Stimulated activated CD4-positive, alpha-beta T cell treated with anti-CD3 and anti-CD28 coated beads, Interleukin-1b, Interleukin-23, amount 100 ng/mL, for 48 hours (primary cell): ENCODE measurements around the gene C2orf42.
"Not testable (repeated sequence)": the region's sequence is repeated elsewhere in the genome, so short reads cannot be mapped to it uniquely, and the experiment has no call there.

Source experiments
- DNase-seq: peaks from one replicate; pipeline ENCODE4 v3.0.0-alpha.2; 2020

C2orf42 gene

GRCh38 chr2:70131344-70132143 lies 59.3 kb downstream of the C2orf42 start:
- DNase-seq: not testable (repeated sequence)

GRCh38 chr2:70128005-70128404 lies 62.8 kb downstream of the C2orf42 start:
- no peak for DNase-seq

- no peak for DNase-seq
Observed at GRCh38 chr2:70126413-70126812, 64.4 kb downstream of the C2orf42 start.

GRCh38 chr2:70125498-70125898 lies 65.3 kb downstream of the C2orf42 start:
- no peak for DNase-seq

GRCh38 chr2:70124983-70125480 lies 65.8 kb downstream of the C2orf42 start:
- peak; percentile 53 for DNase-seq

DNA sequence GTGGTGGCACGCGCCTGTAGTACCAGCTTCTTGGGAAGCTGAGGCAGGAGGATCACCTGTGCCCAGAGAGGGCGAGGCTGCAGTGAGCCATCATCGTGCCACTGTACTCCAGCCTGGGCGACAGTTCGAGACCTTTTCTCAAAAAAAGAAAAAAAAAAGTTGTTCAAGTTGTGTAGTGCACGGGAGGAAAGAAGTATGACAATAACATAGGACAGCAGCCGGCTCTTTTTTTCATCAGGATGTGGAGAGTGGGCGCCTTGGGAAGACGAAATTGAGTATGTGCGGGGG lies 67.0 kb downstream of the C2orf42 start:
- no peak for DNase-seq

DNA sequence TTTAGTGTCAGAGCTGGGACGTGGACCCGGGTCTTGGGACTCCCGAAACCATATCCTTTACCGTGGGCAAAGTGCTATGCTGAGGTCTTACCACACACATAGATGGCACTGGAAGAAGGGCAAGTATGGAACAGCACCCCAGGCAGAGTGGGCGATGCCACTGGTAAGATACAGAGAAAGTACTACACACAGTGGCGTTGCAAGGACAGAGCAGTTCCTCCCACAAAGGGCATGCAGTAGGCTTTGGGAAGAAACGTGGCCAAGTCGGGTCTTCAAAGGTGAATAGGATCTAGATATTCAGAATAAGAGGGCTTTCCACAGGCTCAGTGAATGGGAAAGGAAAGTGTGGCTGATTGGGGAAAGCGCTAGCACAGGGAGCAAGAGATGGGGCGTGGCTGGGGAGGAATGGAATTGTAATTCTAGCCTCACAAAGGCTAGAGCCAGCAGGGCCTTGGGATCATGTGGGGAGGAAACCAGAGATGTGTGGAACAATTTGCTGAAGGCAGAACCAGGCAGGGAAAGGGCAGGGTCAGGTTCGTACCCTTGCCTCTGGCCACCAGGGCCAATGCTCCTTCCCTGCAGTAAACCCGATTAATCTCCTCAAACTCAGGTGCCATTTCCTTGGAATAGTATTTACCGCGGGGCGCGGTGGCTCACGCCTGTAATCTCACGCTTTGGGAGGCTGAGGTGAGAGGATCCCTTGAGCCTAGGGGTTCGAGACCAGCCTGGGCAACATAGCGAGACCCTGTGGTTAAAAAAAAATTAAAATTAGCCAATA lies 67.6 kb downstream of the C2orf42 start:
- DNase-seq: no peak

DNA sequence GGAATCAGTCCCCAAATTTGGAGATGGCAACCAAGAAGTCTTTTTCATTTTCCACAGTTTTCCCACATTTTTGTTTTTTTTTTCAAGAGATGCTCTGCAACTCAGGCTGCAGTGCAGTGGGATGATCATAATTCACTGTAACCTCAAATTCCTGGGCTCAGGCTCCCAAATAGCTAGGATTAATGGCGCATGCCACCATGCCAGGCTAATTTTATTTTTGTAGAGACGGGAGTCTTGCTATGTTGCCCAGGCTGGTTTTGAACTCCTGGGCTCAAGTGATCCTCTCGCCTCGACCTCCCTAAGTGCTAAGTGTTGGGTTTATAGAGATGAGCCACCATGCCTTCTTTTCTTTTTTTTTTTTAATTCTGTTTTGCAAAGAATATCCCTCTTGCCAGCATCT lies 68.3 kb downstream of the C2orf42 start:
- DNase-seq: no peak

- no peak for DNase-seq
Observed at GRCh38 chr2:70121627-70122372, 69.0 kb downstream of the C2orf42 start.

DNA sequence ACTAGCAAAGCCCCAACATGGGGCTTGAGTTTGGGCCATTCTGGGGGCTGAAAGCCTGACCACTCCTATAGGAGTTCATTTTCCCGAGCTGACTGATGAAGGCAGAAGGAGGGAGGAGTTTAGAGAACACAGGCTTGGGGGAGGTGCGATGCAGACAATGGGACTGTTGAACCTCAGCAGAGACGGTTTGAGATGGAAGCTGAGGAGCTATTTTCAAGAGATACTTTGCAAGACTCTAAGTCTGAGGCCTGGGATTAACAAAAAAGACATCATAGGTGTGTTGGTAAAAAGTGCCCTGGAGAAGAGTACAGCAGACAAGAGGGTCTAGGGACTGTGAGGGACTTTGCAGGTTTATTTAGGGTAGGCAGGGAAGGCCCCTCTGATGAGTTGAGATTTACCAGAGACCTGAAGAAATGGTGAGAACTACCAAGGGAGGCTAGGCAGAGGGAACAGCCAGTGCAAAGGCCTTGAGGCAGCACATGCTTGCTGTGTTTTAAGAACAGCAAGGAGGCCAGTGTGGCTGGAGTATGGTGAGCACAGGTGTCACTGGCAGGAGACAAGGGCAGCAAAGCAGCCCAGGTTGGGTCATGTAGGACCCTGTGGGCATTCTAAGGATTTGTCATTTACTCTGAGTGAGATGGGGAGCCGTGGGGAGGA lies 71.9 kb downstream of the C2orf42 start:
- no peak for DNase-seq

DNA sequence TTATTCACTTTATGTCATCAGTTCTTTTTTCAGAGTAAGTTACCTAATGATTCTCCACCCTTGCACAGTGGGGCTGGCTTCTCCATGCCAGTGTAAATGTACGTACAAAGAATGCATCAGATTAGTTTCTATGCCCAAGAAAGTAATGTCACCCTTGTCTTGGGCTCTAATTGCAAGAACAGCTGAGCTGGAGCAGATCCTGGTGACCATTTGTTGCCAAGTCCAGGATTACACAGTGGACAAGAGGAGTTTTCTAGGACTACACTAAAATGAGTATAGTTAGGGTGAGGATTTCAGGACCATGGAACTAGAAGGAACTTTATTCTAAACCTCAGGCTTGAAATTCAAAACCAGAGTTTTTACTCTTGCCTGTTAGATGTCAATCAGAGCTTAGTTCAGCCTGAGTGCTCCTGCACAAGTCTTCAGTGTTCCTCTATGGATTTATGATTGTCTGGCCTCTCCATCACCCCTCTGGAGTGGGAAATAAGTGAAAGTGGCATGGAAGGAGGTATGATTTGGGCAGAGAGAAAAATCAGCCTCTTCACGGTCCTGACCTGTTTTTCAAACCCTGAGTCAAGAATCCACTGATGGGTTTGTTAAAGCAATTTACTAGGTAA lies 73.8 kb downstream of the C2orf42 start:
- DNase-seq: no peak

DNA sequence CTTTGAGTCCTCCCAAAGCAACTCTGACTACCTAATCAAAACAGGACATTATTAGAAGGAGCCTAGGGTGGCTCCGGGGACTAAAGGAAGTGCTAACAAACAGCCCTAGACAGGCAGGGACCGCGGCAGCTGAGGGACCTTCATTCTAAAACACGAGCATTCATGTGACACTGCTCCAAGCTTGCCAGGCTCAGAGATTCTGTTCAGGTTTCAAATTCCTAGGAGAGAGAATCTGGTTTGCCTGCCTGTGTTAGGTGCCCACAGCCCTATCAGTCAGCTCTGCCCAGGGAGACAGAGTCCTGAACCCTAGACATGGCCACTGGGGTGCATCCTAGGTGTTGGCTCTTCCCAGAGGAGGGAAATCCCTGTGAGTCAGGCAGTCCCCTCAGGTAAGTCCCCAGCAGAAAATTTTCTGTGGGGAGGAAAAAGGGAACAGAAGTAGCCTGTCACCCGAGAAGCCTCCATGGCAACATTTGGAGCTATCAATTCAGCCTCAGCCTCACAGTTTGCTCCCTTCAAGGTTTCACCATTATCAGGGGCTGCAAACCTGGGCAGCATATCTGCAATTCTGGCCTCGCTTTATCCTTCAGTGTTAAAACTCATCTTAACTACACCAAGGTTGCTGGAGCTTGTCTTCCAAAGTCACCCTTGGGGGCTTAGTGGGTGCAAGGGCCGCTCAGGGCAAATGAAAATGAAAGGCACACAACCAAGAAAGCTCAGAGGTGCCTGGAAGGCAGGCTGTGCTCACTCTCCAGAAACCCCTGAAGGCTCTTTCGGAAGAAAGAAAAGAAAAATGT lies 75.0 kb downstream of the C2orf42 start:
- no peak for DNase-seq

DNA sequence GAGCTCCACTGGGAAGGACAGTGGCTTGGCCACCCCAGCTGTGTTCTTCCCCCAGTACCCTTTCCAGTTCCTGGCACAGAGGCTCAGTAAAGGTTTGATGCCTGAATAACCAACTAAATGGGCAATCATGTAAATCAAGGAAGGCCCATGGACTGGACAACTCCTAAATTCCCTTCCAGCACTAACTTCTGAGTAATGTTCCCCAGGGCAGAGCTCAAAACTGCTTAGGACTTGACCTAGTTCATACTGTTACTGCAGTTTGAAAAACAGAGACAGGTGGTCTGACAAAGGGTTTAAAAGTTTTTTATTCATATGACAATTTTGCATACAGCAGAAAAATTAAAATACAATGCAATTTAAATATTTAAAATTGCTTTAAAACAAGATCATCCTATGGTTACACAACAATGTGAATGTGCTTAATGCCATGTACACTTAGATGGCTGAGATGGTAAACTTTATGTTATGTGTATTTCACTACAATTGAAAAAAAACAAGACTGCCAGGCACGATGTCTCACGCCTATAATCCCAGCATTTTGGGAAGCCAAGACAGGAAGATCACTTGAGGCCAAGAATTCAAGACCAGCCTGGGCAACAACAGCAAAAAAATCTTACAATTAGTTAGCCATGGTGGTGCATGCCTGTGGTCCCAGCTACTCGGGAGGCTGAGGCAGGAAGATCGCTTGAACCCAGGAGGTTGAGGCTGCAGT lies 77.3 kb downstream of the C2orf42 start:
- DNase-seq: no peak

DNA sequence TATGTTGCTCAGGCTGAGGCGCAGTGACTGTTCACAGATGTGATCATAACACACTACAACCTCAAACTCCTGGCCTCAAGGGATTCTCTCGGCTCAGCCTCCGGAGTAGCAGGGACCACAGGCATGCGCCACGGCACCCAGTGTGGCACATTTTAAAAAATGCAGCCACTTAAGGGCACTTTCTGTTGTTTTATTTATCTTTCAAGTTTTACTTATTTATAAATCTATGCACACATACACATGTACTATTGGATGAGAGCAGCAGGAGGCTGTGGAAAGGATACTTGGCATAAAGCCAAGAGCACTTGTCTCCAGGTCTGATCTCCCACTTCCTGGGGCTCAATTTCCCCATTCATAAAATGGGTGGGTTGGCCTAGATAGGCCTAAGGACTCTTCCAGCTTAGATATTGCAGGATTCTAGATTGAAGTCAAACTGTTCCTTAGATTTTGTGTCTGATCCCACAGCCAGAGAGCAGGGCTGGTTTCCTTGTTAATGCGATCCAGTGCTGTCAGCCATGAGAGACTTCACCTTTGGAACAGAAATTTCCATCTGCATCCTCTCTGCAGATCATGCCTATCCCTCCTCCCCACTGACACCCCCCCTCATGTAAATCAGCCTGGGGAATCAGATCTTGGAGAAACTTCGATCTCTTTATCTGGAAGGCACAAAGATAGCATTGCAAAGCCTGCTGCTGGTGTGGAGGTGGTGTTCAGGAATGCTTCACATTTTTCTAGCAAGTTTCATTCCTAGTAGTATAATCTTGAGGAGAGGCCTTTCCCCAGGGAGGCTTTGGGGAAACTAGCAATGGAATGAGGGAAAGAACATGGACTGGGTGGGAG lies 78.8 kb downstream of the C2orf42 start:
- DNase-seq: no peak

GRCh38 chr2:70110397-70110796 lies 80.4 kb downstream of the C2orf42 start:
- DNase-seq: not testable (repeated sequence)

DNA sequence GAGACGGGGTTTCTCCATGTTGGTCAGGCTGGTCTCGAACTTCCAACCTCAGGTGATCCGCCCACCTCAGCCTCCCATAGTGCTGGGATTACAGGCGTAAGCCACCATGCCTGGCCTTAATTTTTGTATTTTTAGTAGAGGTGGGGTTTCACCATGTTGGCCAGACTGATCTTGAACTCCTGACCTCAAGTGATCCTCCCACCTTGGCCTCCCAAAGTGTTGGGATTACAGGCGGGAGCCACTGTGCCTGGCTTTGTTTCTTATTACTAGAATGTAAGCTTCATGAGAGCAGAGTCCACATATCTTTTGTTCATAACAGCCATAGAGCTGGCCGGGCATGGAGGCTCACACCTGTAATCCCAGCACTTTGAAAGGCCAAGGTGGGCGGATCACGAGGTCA lies 84.7 kb downstream of the C2orf42 start:
- DNase-seq: not testable (repeated sequence)

- peak; percentile 58 for DNase-seq
Observed at GRCh38 chr2:70104231-70105111, 86.3 kb downstream of the C2orf42 start.

- DNase-seq: no peak
Observed at GRCh38 chr2:70103531-70104061, 87.2 kb downstream of the C2orf42 start.
